Gastrocnemius medialis (tissue), 4 donors: ENCODE measurements around the gene MAD1L1. TPM values are rescaled to one million over a fixed set of nuclear protein-coding genes. Genes with fewer than 3 reads are reported as not detected.

Source experiments
- ATAC-seq, 2 donors: fragments of 150-250 bp; one replicate each; pipeline ENCODE4 v1.9.1; 2016
- DNase-seq, 2 donors: peaks; one replicate each; pipeline ENCODE4 v3.0.0-alpha.2; 2019
- H3K27ac ChIP-seq, 4 donors: fragments of 200-600 bp; sonication (generic); 1 replicate in 1 of 4; 2 replicates in 3 of 4; pipeline ENCODE4 v1.5.1; 2016 to 2018; ENCODE audit warnings: mild to moderate bottlenecking in 2 of 4, moderate library complexity in 1 of 4
- H3K27me3 ChIP-seq, 3 donors: fragments of 200-600 bp; sonication (generic) in 2 of 3; 1 replicate in 1 of 3; 2 replicates in 2 of 3; pipeline versions ENCODE4 v1.5.1 to v1.6.0; 2016 to 2019; ENCODE audit warnings: mild to moderate bottlenecking in 1 of 3, moderate library complexity in 1 of 3
- H3K36me3 ChIP-seq, 2 donors: fragments of 200-600 bp; sonication (generic) in 1 of 2; one replicate each; pipeline ENCODE4 v1.5.1; 2017 to 2018
- H3K4me1 ChIP-seq, 2 donors: fragments of 200-600 bp; sonication (generic) in 1 of 2; one replicate each; pipeline ENCODE4 v1.5.1; 2016 to 2017; ENCODE audit warnings: mild to moderate bottlenecking in 2 of 2
- H3K4me3 ChIP-seq, 4 donors: fragments of 200-600 bp; sonication (generic) in 3 of 4; 1 replicate in 1 of 4; 2 replicates in 3 of 4; pipeline ENCODE4 v1.5.1; 2016 to 2019; ENCODE audit warnings: mild to moderate bottlenecking in 2 of 4
- H3K9me3 ChIP-seq, 3 donors: fragments of 200-600 bp; sonication (generic) in 2 of 3; 1 replicate in 1 of 3; 2 replicates in 2 of 3; pipeline ENCODE4 v1.5.1; 2016 to 2019
- POLR2A ChIP-seq, 2 donors: fragments of 450-650 bp; IDR thresholded peaks; one replicate each; pipeline ENCODE4 v1.6.1; 2017; ENCODE audit warnings: antibody characterized with exemption in 2 of 2, mild to moderate bottlenecking in 2 of 2, moderate library complexity in 2 of 2
- in situ Hi-C, 4 donors: fragments of 200-750 bp; cut with MboI; loops; one replicate each; pipeline versions ENCODE4 v1.15.0 to v1.8.0; 2017; ENCODE audit warnings: low sequenced_read_pairs in 4 of 4
- intact Hi-C: fragments of 100-400 bp; cut with DNase I; formaldehyde crosslinking; loops from one replicate; pipeline ENCODE4 v1.15.1; 2023; ENCODE audit warnings: low total_unique reads
- total RNA-seq, 4 donors: library from RNA; depleted of rRNA; stranded (reverse); fragments of >200 nt; gene quantifications; one replicate each; pipeline versions ENCODE4 v1.1.0 to v1.2.3, GENCODE V29; 2016
- TF ChIP-seq, protein P1 (sequence below), 5 experiments: fragments of 450-650 bp in 3 of 5; fragments of 200-600 bp in 2 of 5; sonication (generic) in 2 of 5; IDR thresholded peaks in 4 of 5; conservative IDR thresholded peaks in 1 of 5; 1 replicate in 4 of 5; 2 replicates in 1 of 5; pipeline ENCODE4 v1.5.1; 2016 to 2019; ENCODE audit warnings: antibody characterized with exemption in 5 of 5, mild to moderate bottlenecking in 3 of 5, moderate library complexity in 3 of 5

MAD1L1 gene
- total RNA-seq, 4 donors from 2014 or later, result 19.7 to 32.4 (median 22.7) TPM

GRCh38 chr7:2116989-2117591, 115.7 kb downstream of the MAD1L1 start:
- intact Hi-C loops (no loop called here), in situ Hi-C loops (no loop called here)
- DNase-seq (peak in 1 of 2 donors; percentile 59), ATAC-seq (peak in 1 of 2 donors; percentile 45)
- TF ChIP-seq, protein P1, sequence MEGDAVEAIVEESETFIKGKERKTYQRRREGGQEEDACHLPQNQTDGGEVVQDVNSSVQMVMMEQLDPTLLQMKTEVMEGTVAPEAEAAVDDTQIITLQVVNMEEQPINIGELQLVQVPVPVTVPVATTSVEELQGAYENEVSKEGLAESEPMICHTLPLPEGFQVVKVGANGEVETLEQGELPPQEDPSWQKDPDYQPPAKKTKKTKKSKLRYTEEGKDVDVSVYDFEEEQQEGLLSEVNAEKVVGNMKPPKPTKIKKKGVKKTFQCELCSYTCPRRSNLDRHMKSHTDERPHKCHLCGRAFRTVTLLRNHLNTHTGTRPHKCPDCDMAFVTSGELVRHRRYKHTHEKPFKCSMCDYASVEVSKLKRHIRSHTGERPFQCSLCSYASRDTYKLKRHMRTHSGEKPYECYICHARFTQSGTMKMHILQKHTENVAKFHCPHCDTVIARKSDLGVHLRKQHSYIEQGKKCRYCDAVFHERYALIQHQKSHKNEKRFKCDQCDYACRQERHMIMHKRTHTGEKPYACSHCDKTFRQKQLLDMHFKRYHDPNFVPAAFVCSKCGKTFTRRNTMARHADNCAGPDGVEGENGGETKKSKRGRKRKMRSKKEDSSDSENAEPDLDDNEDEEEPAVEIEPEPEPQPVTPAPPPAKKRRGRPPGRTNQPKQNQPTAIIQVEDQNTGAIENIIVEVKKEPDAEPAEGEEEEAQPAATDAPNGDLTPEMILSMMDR (IDR thresholded peaks at IDR 0.05 in 4 of 5, conservative IDR thresholded peaks at IDR 0.05 in 1 of 5), result no peak
- no peak for TF ChIP-seq POLR2A (IDR thresholded peaks at IDR 0.05)
- Histone ChIP-seq H3K36me3 (no peaks in the 10 kb centered on the region), H3K27ac (peak overlapping the region; percentile 66 to 81 (median 74)), H3K9me3 (no peaks in the 10 kb centered on the region), H3K27me3 (no peaks in the 10 kb centered on the region), H3K4me3 (no peak overlapping the region), H3K4me1 (peaks cover 18 to 32% of the 10 kb centered on the region in 2 donors)

DNA sequence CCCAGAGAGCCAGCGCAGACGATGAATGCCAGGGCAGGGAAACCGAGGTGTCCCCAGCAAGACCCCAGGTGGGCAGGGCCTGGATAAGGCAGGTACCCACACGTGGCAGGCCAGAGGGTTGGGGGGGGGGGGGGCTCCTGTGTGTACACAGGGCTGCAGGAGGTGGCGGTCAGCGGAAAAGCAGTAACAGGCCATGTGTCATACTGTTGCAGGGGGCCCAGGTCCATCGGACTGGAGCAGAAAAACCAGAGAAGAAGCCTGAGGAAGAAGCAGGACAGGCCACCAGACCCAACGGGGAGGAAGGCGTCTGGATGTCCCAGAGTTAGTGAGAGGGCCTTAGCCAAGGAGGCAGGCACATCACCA, 116.3 kb downstream of the MAD1L1 start:
- Histone ChIP-seq H3K4me1 (peaks cover 18 to 36% of the 10 kb centered on the region in 2 donors), H3K9me3 (no peaks in the 10 kb centered on the region), H3K27ac (peak overlapping the region; percentile 66 to 81 (median 74)), H3K4me3 (no peak overlapping the region), H3K36me3 (no peaks in the 10 kb centered on the region), H3K27me3 (no peaks in the 10 kb centered on the region)
- in situ Hi-C loops (no loop called here), intact Hi-C loops (no loop called here)
- ATAC-seq, result peak in 1 of 2 donors; percentile 3
- DNase-seq, result no peak
- TF ChIP-seq, protein P1 (IDR thresholded peaks at IDR 0.05 in 4 of 5, conservative IDR thresholded peaks at IDR 0.05 in 1 of 5), result no peak
- no peak for TF ChIP-seq POLR2A (IDR thresholded peaks at IDR 0.05)

DNA sequence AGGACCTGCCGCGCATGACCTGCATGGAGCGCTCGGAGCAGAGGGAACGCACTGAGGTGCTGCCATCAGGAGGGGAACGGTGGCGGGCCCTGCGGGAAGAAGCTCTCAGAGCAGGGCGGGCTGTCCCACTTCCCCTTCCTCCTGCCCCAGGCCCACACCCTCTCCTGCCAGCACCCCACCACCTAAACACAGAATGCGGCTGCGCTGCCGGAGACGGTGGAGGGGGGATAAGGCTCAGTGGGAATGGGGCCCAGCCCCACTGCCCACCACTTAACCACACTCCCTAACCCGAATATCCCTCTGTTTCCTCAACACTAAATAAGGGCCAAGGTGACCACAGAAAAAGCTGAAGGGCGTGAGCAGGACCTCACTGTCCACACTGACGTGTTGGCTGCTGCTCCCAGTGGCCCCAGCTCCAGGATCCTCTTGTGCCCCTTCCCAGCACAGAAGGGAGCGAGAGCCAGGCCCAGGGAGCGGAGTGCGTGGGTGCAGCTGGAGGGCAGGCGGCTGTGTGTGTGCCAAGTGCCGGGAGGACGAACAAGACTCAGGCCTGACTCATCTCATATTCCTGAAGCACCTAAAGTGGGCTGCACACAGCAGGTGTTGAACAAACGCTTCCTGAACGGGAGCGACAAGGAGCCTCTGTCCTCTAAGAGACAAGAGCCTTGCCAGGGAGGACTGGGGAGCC, 116.8 kb downstream of the MAD1L1 start:
- peaks cover 18 to 31% of the 10 kb centered on the region in 2 donors for H3K4me1 ChIP-seq
- ATAC-seq, result peak; percentile 78 to 90

DNA sequence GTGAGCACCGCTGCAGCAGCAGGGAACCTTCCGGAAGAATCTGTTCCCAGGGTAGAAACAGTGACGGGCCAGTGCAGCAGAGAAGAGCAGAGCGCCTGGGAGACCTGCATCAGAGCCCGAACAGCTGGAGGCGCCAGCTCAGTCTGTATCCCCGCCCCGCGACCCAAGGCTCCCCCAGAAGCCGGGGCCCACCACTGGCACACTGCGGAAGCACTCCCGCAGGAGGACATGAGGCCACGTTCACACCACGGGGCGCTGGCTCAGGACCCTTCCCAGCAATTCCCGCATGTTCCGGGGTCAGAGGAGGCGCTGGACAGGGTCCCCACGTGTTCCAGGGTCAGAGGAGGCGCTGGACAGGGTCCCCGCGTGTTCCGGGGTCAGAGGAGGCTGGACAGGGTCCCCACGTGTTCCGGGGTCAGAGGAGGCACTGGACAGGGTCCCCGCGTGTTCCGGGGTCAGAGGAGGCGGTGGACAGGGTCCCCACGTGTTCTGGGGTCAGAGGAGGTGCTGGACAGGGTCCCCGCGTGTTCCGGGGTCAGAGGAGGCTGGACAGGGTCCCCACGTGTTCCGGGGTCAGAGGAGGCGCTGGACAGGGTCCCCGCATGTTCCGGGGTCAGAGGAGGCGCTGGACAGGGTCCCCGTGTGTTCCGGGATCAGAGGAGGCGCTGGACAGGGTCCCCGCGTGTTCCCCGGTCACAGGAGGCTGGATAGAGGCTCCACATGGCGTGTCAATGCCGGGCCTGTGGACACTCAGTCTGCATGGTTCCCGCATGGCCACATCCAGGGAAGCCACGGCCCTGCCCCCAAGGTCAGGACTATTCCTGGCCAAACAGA, 117.6 kb downstream of the MAD1L1 start:
- TF ChIP-seq POLR2A (IDR thresholded peaks at IDR 0.05), result no peak
- TF ChIP-seq, protein P1 (IDR thresholded peaks at IDR 0.05 in 4 of 5, conservative IDR thresholded peaks at IDR 0.05 in 1 of 5), result no peak
- Histone ChIP-seq H3K27me3 (no peaks in the 10 kb centered on the region), H3K4me3 (no peak overlapping the region), H3K36me3 (no peaks in the 10 kb centered on the region), H3K27ac (peak overlapping the region; percentile 66 to 81 (median 74)), H3K4me1 (peaks cover 18 to 31% of the 10 kb centered on the region in 2 donors), H3K9me3 (no peaks in the 10 kb centered on the region)
- in situ Hi-C loops (no loop called here), intact Hi-C loops (no loop called here)
- ATAC-seq (no peak), DNase-seq (no peak)

More for the DNA sequence above, 116.8 kb downstream of the MAD1L1 start:
- intact Hi-C loops, result no loop called here
- peak; percentile 50 to 86 for DNase-seq
- TF ChIP-seq, protein P1 (IDR thresholded peaks at IDR 0.05 in 4 of 5, conservative IDR thresholded peaks at IDR 0.05 in 1 of 5), result peak in 1 of 5 experiments; percentile 5
- TF ChIP-seq POLR2A (IDR thresholded peaks at IDR 0.05), result peak in 1 of 2 donors; percentile 28
- no peak overlapping the region for H3K4me3 ChIP-seq
- H3K9me3 ChIP-seq, result no peaks in the 10 kb centered on the region
- in situ Hi-C loops, result no loop called here
- peak overlapping the region; percentile 66 to 81 (median 74) for H3K27ac ChIP-seq
- no peaks in the 10 kb centered on the region for H3K36me3 ChIP-seq
- H3K27me3 ChIP-seq, result no peaks in the 10 kb centered on the region
